H1 (cell line): ENCODE measurements around the gene FBN1. TPM values are rescaled to one million over a fixed set of nuclear protein-coding genes. Genes with fewer than 3 reads are reported as not detected.

Experiments used
- CTCF ChIA-PET: fragments of 300-600 bp; sonication (Branson Sonifier 250); formaldehyde crosslinking; loops from one replicate; lab custom pipeline; 2021; ENCODE audit not compliant: partially characterized antibody; lab: Charles Lee
- POLR2A ChIA-PET: fragments of 300-600 bp; sonication (Branson Sonifier 250); formaldehyde crosslinking; loops from one replicate; lab custom pipeline; 2021; ENCODE audit warnings: inconsistent platforms; ENCODE audit not compliant: partially characterized antibody; lab: Charles Lee
- DNase-seq, 2 experiments: peaks; one replicate each; pipeline versions ENCODE4 v3.0.0 to v3.0.0-alpha.2; 2010 to 2022; ENCODE audit warnings: low spot score in 2 of 2, low read depth in 1 of 2, mixed read lengths in 1 of 2
- FAIRE-seq: peaks from 2 replicates; lab custom pipeline; 2011; peaks lifted over from hg19 to GRCh38; lab: Jason Lieb, UNC
- H2AFZ ChIP-seq: 2 replicates; pipeline ENCODE4 v1.8.1; 2012; ENCODE audit warnings: low read length, inconsistent platforms
- H2AK5ac ChIP-seq: 2 replicates; pipeline ENCODE4 v1.6.1; 2013; ENCODE audit warnings: low read depth, low read length
- H2BK120ac ChIP-seq: replicated peaks from 2 replicates; pipeline ENCODE3; 2013; ENCODE audit warnings: low read depth, low read length, inconsistent platforms
- H2BK12ac ChIP-seq: 2 replicates; pipeline ENCODE4 v1.6.1; 2013; ENCODE audit warnings: low read depth, low read length
- H2BK15ac ChIP-seq: 2 replicates; pipeline ENCODE4 v1.6.1; 2013; ENCODE audit warnings: low read length
- H2BK20ac ChIP-seq: 2 replicates; pipeline ENCODE4 v1.6.1; 2013; ENCODE audit warnings: low read length
- H2BK5ac ChIP-seq: 2 replicates; pipeline ENCODE4 v1.6.1; 2013; ENCODE audit warnings: low read depth, low read length
- H3K14ac ChIP-seq: 2 replicates; pipeline ENCODE4 v1.6.1; 2013; ENCODE audit warnings: inconsistent platforms; ENCODE audit not compliant: insufficient read length
- H3K18ac ChIP-seq: 2 replicates; pipeline ENCODE4 v1.6.1; 2013; ENCODE audit warnings: low read length; ENCODE audit errors: extremely low read depth
- H3K23ac ChIP-seq: 2 replicates; pipeline ENCODE4 v1.6.1; 2013; ENCODE audit warnings: inconsistent platforms; ENCODE audit not compliant: insufficient read length
- H3K23me2 ChIP-seq: 2 replicates; pipeline ENCODE4 v1.6.1; 2013; ENCODE audit warnings: low read depth, low read length
- H3K27ac ChIP-seq: 2 replicates; pipeline ENCODE4 v1.6.1; 2011; ENCODE audit warnings: low read depth, low read length, inconsistent platforms
- H3K27me3 ChIP-seq, 4 experiments: replicated peaks in 1 of 4; 1 replicate in 1 of 4; 2 replicates in 3 of 4; pipeline versions ENCODE4 v1.6.1 to v1.8.1; 2011 to 2013; ENCODE audit warnings: low read length in 3 of 4, mild to moderate bottlenecking in 3 of 4, inconsistent platforms in 2 of 4, mixed read lengths in 2 of 4, moderate library complexity in 1 of 4; ENCODE audit not compliant: control insufficient read depth in 3 of 4, insufficient read depth in 3 of 4; ENCODE audit errors: extremely low read depth in 1 of 4
- H3K36me3 ChIP-seq, 4 experiments: 2 replicates each; pipeline versions ENCODE4 v1.6.1 to v1.8.1; 2011 to 2013; ENCODE audit warnings: mild to moderate bottlenecking in 4 of 4, low read length in 3 of 4, moderate library complexity in 2 of 4, control low read depth in 1 of 4, inconsistent platforms in 1 of 4; ENCODE audit not compliant: insufficient read depth in 4 of 4, control insufficient read depth in 2 of 4
- H3K4ac ChIP-seq: replicated peaks from 2 replicates; pipeline ENCODE3; 2013; ENCODE audit warnings: low read length, low read depth, mixed read lengths, inconsistent platforms; ENCODE audit not compliant: insufficient read length
- H3K4me1 ChIP-seq, 4 experiments: replicated peaks in 1 of 4; 1 replicate in 1 of 4; 2 replicates in 3 of 4; pipeline versions ENCODE4 v1.6.1 to v1.8.1; 2011 to 2013; ENCODE audit warnings: low read length in 3 of 4, inconsistent platforms in 2 of 4, mixed read lengths in 1 of 4; ENCODE audit not compliant: insufficient read depth in 4 of 4, control insufficient read depth in 3 of 4
- H3K4me2 ChIP-seq, 2 experiments: 2 replicates each; pipeline versions ENCODE4 v1.6.1 to v1.8.1; 2011 to 2013; ENCODE audit warnings: low read depth in 2 of 2, low read length in 2 of 2, control low read depth in 1 of 2, inconsistent platforms in 1 of 2, mild to moderate bottlenecking in 1 of 2; ENCODE audit not compliant: insufficient read depth in 1 of 2
- H3K4me3 ChIP-seq, 4 experiments: fragments of 200-600, 300-600 bp in 1 of 4; sonication (generic), shearing (Covaris generic), sonication (Bioruptor Twin) in 1 of 4; 2 replicates each; pipeline versions ENCODE4 v1.5.1 to v1.8.1; 2011 to 2016; ENCODE audit warnings: low read length in 4 of 4, low read depth in 3 of 4, control low read depth in 2 of 4, inconsistent platforms in 2 of 4, mild to moderate bottlenecking in 2 of 4, mixed read lengths in 1 of 4, moderate library complexity in 1 of 4; ENCODE audit not compliant: insufficient read depth in 2 of 4; ENCODE audit errors: extremely low read depth in 1 of 4
- H3K56ac ChIP-seq: replicated peaks from 2 replicates; pipeline ENCODE3; 2013; ENCODE audit warnings: low read depth, mild to moderate bottlenecking, mixed read lengths, low read length, inconsistent platforms; ENCODE audit not compliant: insufficient read length
- H3K79me1 ChIP-seq: 2 replicates; pipeline ENCODE4 v1.6.1; 2013; ENCODE audit warnings: low read depth, low read length, control low read depth
- H3K79me2 ChIP-seq, 2 experiments: 2 replicates each; pipeline versions ENCODE4 v1.6.1 to v1.8.1; 2012 to 2013; ENCODE audit warnings: low read length in 2 of 2, mild to moderate bottlenecking in 2 of 2, inconsistent platforms in 1 of 2; ENCODE audit not compliant: insufficient read depth in 2 of 2, control insufficient read depth in 1 of 2
- H3K9ac ChIP-seq, 4 experiments: replicated peaks in 1 of 4; 1 replicate in 1 of 4; 2 replicates in 3 of 4; pipeline versions ENCODE4 v1.6.1 to v1.8.1; 2011 to 2013; ENCODE audit warnings: low read depth in 3 of 4, low read length in 3 of 4, control low read depth in 2 of 4, mild to moderate bottlenecking in 2 of 4, moderate library complexity in 2 of 4, inconsistent platforms in 1 of 4; ENCODE audit errors: extremely low read depth in 1 of 4
- H3K9me3 ChIP-seq, 2 experiments: 2 replicates each; pipeline versions ENCODE4 v1.6.1 to v1.8.1; 2012 to 2013; ENCODE audit warnings: mild to moderate bottlenecking in 2 of 2, moderate library complexity in 2 of 2, control low read depth in 1 of 2, inconsistent platforms in 1 of 2, low read depth in 1 of 2, low read length in 1 of 2, mixed read lengths in 1 of 2; ENCODE audit not compliant: insufficient read depth in 2 of 2
- H4K20me1 ChIP-seq, 2 experiments: replicated peaks in 1 of 2; 2 replicates each; pipeline versions ENCODE3 to v1.8.1; 2011 to 2013; ENCODE audit warnings: inconsistent platforms in 2 of 2, low read length in 2 of 2, mild to moderate bottlenecking in 1 of 2; ENCODE audit not compliant: insufficient read depth in 2 of 2, control insufficient read depth in 1 of 2
- H4K5ac ChIP-seq: 2 replicates; pipeline ENCODE4 v1.6.1; 2013; ENCODE audit warnings: low read length, low read depth, mixed read lengths, inconsistent platforms; ENCODE audit not compliant: insufficient read length
- H4K8ac ChIP-seq: 2 replicates; pipeline ENCODE4 v1.8.0; 2013; ENCODE audit warnings: mild to moderate bottlenecking, moderate library complexity, low read length, inconsistent platforms; ENCODE audit not compliant: insufficient read depth; ENCODE audit errors: extremely low read depth
- H4K91ac ChIP-seq: replicated peaks from 2 replicates; pipeline ENCODE3; 2013; ENCODE audit warnings: low read length, mixed read lengths, inconsistent platforms; ENCODE audit not compliant: insufficient read length
- ATF2 ChIP-seq: IDR thresholded peaks from 2 replicates; pipeline ENCODE4 v1.6.1; 2012; ENCODE audit warnings: low read length, inconsistent platforms
- E2F6 ChIP-seq: IDR thresholded peaks from 2 replicates; pipeline ENCODE4 v1.6.1; 2012; ENCODE audit warnings: inconsistent platforms
- EZH2 ChIP-seq: fragments of 200-600 bp; sonication (generic); IDR thresholded peaks from 2 replicates; pipeline ENCODE4 v1.7.1; 2012; ENCODE audit warnings: low read depth, mild to moderate bottlenecking, moderate library complexity, low read length, inconsistent platforms; ENCODE audit not compliant: severe bottlenecking
- KDM4A ChIP-seq: IDR thresholded peaks from one replicate; pipeline ENCODE4 v1.7.1; 2012; ENCODE audit warnings: low read depth, mild to moderate bottlenecking, moderate library complexity, low read length, inconsistent platforms; ENCODE audit not compliant: severe bottlenecking
- MAFK ChIP-seq: IDR thresholded peaks from 2 replicates; pipeline ENCODE4 v1.6.1; 2012; ENCODE audit warnings: low read depth, mild to moderate bottlenecking, improper control_type of control experiment, low read length
- NRF1 ChIP-seq: IDR thresholded peaks from 2 replicates; pipeline ENCODE4 v1.6.1; 2011; ENCODE audit warnings: mild to moderate bottlenecking, low read depth, low read length, improper control_type of control experiment
- PHF8 ChIP-seq: fragments of 200-600 bp; sonication (generic); conservative IDR thresholded peaks from 2 replicates; pipeline ENCODE4 v1.7.1; 2012; ENCODE audit warnings: low read depth, mild to moderate bottlenecking, inconsistent platforms, low read length, moderate library complexity
- RBBP5 ChIP-seq: IDR thresholded peaks from 2 replicates; pipeline ENCODE4 v1.7.1; 2012; ENCODE audit warnings: low read depth, mild to moderate bottlenecking, inconsistent platforms, low read length, moderate library complexity, borderline replicate concordance
- SP2 ChIP-seq: IDR thresholded peaks from 2 replicates; pipeline ENCODE4 v1.6.1; 2012; ENCODE audit warnings: mild to moderate bottlenecking, low read length, inconsistent platforms
- SP4 ChIP-seq: IDR thresholded peaks from 2 replicates; pipeline ENCODE4 v1.6.1; 2012; ENCODE audit warnings: low read length, inconsistent platforms
- USF2 ChIP-seq: IDR thresholded peaks from 2 replicates; pipeline ENCODE4 v1.6.1; 2011; ENCODE audit warnings: low read length, improper control_type of control experiment
- WGBS, 2 experiments: shearing (Covaris generic) in 1 of 2; methylation state at CpG; one replicate each; pipeline versions ENCODE4 v1.1.6 to v1.1.7; 2013 to 2015; ENCODE audit warnings: low lambda C conversion rate in 2 of 2, mixed read lengths in 2 of 2, inconsistent platforms in 1 of 2, low coverage in 1 of 2, missing lambda C conversion rate in 1 of 2; ENCODE audit not compliant: insufficient replicate concordance in 2 of 2, insufficient coverage in 1 of 2, insufficient read length in 1 of 2; ENCODE audit errors: extremely low coverage in 1 of 2, missing lambda C conversion rate in 1 of 2; 5-methylcytosine and 5-hydroxymethylcytosine counted together
- polyA plus RNA-seq, 7 experiments: library from polyadenylated mRNA; depleted of rRNA in 3 of 7; stranded (reverse) in 5 of 7; unstranded in 2 of 7; fragments of >200 nt in 5 of 7; fragments of 200-250 nt in 2 of 7; gene quantifications; 1 replicate in 5 of 7; 2 replicates in 1 of 7; 4 replicates in 1 of 7; pipeline versions ENCODE4 v1.2.1 to v1.2.3, GENCODE V29; 2011 to 2013; ENCODE audit warnings: missing spikeins in 2 of 7, mixed read lengths in 2 of 7
- total RNA-seq: library from RNA; stranded (reverse); fragmentation: NEBNext Ultra II Directional; extraction: Animal tissue kit (Norgen Biotek cat#: 25700); gene quantifications from 2 replicates; pipeline ENCODE4 v1.2.1, GENCODE V29; 2021

Gene FBN1
- total and polyA plus RNA-seq, 2 of the 8 experiments (the other 6 are each of a cell fraction or from before 2014, with no cell fraction given), result 3.0 to 4.0 TPM

- Histone ChIP-seq H3K4ac (no peak overlapping the region), H3K4me2 (no peak overlapping the region), H2BK15ac (no peak overlapping the region), H2BK20ac (no peak overlapping the region), H3K9ac (no peak overlapping the region), H4K91ac (no peak overlapping the region), H2BK12ac (no peak overlapping the region), H3K56ac (no peak overlapping the region), H3K27me3 (no peaks in the 10 kb centered on the region; a peak in 1 of 7 replicates), H3K36me3 (no peaks in the 10 kb centered on the region; a peak in 1 of 8 replicates), H4K8ac (no peak overlapping the region), H3K27ac (no peak overlapping the region), H3K18ac (no peak overlapping the region), H3K23ac (no peak overlapping the region), H3K4me3 (no peak overlapping the region), H3K14ac (no peak overlapping the region), H4K5ac (no peak overlapping the region), H3K79me1 (no peaks in the 10 kb centered on the region), H4K20me1 (no peaks in the 10 kb centered on the region), H2BK120ac (no peak overlapping the region), H3K79me2 (no peaks in the 10 kb centered on the region), H2AFZ (no peak overlapping the region), H3K9me3 (peaks cover 0 to 5% of the 10 kb centered on the region in 2 experiments; a peak in 1 of 4 replicates), H3K4me1 (no peaks in the 10 kb centered on the region), H3K23me2 (no peaks in the 10 kb centered on the region), H2AK5ac (no peak overlapping the region), H2BK5ac (no peak overlapping the region)
- ChIA-PET POLR2A (no interaction called here), CTCF (interaction anchor here (0.7 kb wide), 1 partner anchor 236 kb away, joined by 3 read pairs; no protein-coding TSS in a partner anchor)
- no peak for FAIRE-seq
- DNase-seq, result no peak
- WGBS, 2 experiments, result 87% methylated on average over 3 of the region's 3 CpGs; no CpG with 5 or more reads in 1 of the 2 experiments
- TF ChIP-seq ATF2 (no peak), MAFK (no peak), NRF1 (no peak), KDM4A (no peak), RBBP5 (no peak), EZH2 (no peak), PHF8 (no peak), SP4 (no peak), USF2 (no peak), E2F6 (no peak), SP2 (no peak)
These were observed 31.5 kb downstream of the FBN1 start for GRCh38 chr15:48614051-48614450.
